ENCODE measurements around the gene MCM10. TPM values are rescaled to one million over a fixed set of nuclear protein-coding genes. Genes with fewer than 3 reads are reported as not detected.
"Not testable (repeated sequence)": the region's sequence is repeated elsewhere in the genome, so short reads cannot be mapped to it uniquely, and the experiment has no call there.

Gene MCM10
- total RNA-seq, 1 experiment from 2014 or later: 7.0 TPM

DNA sequence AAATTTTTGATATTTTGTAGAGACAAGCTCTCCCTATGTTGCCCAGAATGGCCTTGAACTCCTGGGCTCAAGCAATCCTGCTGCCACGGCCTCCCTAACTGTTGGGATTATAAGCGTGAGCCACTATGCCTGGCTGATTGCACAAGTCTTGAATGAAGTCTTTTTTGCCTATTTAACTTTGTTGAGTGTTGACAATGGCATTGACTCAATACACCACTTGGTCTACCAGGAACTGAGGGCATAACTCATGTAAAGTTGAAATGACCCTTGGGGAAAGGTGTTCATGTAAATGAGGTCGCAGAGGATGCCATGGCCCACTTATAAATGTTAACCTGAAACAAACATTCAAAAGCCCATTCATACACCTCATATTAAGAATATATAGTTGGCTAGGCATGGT, 80.3 kb downstream of the MCM10 start:
- H3K27ac ChIP-seq (ENCODE audit: low read length): no peak overlapping the region
- no peak for DNase-seq
- no peaks in the 10 kb centered on the region for H3K79me2 ChIP-seq (ENCODE audit: low read length)
- H3K9ac ChIP-seq (ENCODE audit: low read length): no peak overlapping the region
- H2AFZ ChIP-seq (ENCODE audit: low read length): no peak overlapping the region
- no peak overlapping the region for H3K4me3 ChIP-seq (ENCODE audit: low read length)
- no peaks in the 10 kb centered on the region for H3K27me3 ChIP-seq (ENCODE audit: low read length)
- no peaks in the 10 kb centered on the region for H3K9me3 ChIP-seq (ENCODE audit: low read length)
- no peaks in the 10 kb centered on the region for H4K20me1 ChIP-seq (ENCODE audit: insufficient read depth, low read depth, low read length)
- no peaks in the 10 kb centered on the region for H3K9me2 ChIP-seq (replicated peaks; ENCODE audit: insufficient read depth, low read length)
- H3K4me1 ChIP-seq (ENCODE audit: low read length): no peaks in the 10 kb centered on the region
- H3K4me2 ChIP-seq (ENCODE audit: low read depth, low read length, poor library complexity, severe bottlenecking): no peak overlapping the region
- no peaks in the 10 kb centered on the region for H3K36me3 ChIP-seq (ENCODE audit: insufficient read depth, low read length)

DNA sequence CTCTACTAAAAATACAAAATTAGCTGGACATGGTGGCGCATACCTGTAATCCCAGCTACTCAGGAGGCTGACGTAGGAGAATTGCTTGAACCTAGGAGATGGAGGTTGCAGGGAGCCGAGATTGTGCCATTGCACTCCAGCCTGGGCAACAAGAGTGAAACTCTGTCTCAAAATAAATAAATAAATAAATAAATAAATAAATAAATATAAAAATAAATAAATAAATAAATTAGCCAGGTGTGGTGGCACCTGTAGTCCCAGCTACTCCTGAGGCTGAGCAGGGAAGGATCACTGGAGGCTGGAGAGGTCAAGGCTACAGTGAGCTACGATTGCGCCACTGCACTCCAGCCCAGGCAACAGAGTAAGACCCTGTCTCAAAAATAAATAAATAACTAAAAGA, 80.9 kb downstream of the MCM10 start:
- H2AFZ ChIP-seq (ENCODE audit: low read length); DNase-seq; H4K20me1 ChIP-seq (ENCODE audit: insufficient read depth, low read depth, low read length); H3K9me3 ChIP-seq (ENCODE audit: low read length); H3K79me2 ChIP-seq (ENCODE audit: low read length); H3K9me2 ChIP-seq (replicated peaks; ENCODE audit: insufficient read depth, low read length); H3K4me1 ChIP-seq (ENCODE audit: low read length); H3K27me3 ChIP-seq (ENCODE audit: low read length); H3K4me3 ChIP-seq (ENCODE audit: low read length); H3K36me3 ChIP-seq (ENCODE audit: insufficient read depth, low read length); H3K9ac ChIP-seq (ENCODE audit: low read length); H3K27ac ChIP-seq (ENCODE audit: low read length); H3K4me2 ChIP-seq (ENCODE audit: low read depth, low read length, poor library complexity, severe bottlenecking): not testable (repeated sequence)

DNA sequence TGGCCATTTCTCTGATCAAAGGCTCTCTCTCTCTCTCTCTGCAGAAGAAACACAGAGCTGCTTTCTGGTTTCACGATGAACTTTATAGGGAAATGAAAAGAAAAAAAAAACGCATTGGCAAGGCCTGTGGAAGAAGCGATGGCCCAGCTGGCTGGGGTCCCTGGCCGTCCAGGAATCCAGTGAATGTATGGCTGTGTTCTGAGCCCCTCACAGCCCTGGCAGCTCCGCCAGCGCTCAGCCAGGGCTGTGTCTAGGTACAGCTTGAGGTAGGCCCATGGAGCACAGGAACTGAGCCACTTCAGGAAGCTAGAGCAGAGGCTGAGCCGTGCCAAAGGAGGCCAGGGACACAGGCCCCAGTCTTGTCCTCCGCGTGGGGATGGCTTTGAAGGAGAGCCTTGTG, 85.9 kb downstream of the MCM10 start:
- no peak overlapping the region for H3K4me2 ChIP-seq (ENCODE audit: low read depth, low read length, poor library complexity, severe bottlenecking)
- peaks cover 4% of the 10 kb centered on the region for H3K4me1 ChIP-seq (ENCODE audit: low read length)
- H3K9me3 ChIP-seq (ENCODE audit: low read length): no peaks in the 10 kb centered on the region
- H4K20me1 ChIP-seq (ENCODE audit: insufficient read depth, low read depth, low read length): no peaks in the 10 kb centered on the region
- no peak for DNase-seq
- H2AFZ ChIP-seq (ENCODE audit: low read length): no peak overlapping the region; the same call in 1 of the 2 replicates
- H3K27me3 ChIP-seq (ENCODE audit: low read length): no peaks in the 10 kb centered on the region
- H3K79me2 ChIP-seq (ENCODE audit: low read length): no peaks in the 10 kb centered on the region
- H3K36me3 ChIP-seq (ENCODE audit: insufficient read depth, low read length): no peaks in the 10 kb centered on the region
- no peaks in the 10 kb centered on the region for H3K9me2 ChIP-seq (replicated peaks; ENCODE audit: insufficient read depth, low read length)
- no peak overlapping the region for H3K27ac ChIP-seq (ENCODE audit: low read length)
- no peak overlapping the region for H3K9ac ChIP-seq (ENCODE audit: low read length)
- H3K4me3 ChIP-seq (ENCODE audit: low read length): no peak overlapping the region

DNA sequence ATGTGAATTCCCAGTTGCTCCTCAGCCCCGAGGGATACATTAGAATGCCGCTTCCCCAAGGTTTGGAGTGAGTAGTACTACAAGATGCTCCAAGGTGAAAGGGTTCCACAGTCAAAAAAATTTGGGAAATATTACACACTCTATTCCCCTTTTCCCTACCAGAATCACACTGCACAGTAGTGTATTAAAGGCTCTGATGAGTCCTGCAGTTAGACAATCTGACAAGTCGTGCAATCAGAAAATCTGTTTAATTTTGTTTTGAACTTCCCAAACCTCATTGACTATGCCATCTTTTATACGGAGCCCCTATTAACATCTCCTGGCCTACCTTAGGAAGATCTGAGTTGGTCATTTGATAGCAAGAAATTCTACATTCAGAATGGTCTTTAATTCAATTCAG, 86.4 kb downstream of the MCM10 start:
- H3K9me2 ChIP-seq (replicated peaks; ENCODE audit: insufficient read depth, low read length): no peaks in the 10 kb centered on the region
- no peaks in the 10 kb centered on the region for H3K36me3 ChIP-seq (ENCODE audit: insufficient read depth, low read length)
- no peaks in the 10 kb centered on the region for H3K79me2 ChIP-seq (ENCODE audit: low read length)
- no peaks in the 10 kb centered on the region for H3K27me3 ChIP-seq (ENCODE audit: low read length)
- no peak overlapping the region for H2AFZ ChIP-seq (ENCODE audit: low read length)
- H3K9me3 ChIP-seq (ENCODE audit: low read length): no peaks in the 10 kb centered on the region
- no peak overlapping the region for H3K4me2 ChIP-seq (ENCODE audit: low read depth, low read length, poor library complexity, severe bottlenecking)
- H3K4me1 ChIP-seq (ENCODE audit: low read length): peaks cover 7% of the 10 kb centered on the region
- no peak for DNase-seq
- H4K20me1 ChIP-seq (ENCODE audit: insufficient read depth, low read depth, low read length): no peaks in the 10 kb centered on the region
- no peak overlapping the region for H3K4me3 ChIP-seq (ENCODE audit: low read length)
- no peak overlapping the region for H3K27ac ChIP-seq (ENCODE audit: low read length)
- H3K9ac ChIP-seq (ENCODE audit: low read length): no peak overlapping the region

DNA sequence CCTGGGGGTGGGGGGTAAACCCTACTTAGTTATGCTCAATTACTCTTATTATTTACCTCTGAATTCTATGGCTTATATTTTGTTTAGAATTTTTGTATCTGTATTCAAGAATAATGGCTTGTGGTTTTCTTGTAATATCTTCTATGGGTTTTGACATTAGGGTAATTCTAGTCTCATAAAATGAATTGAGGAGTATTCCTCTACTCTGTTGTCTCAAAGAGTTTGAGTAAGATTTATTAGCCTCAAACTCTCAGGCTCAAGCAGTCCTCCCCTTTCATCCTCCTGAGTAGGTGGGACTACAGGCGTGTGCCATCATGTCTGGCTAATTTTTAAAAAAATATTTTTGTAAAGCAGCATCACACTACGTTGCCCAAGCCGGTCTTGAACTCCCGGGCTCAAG, 92.4 kb downstream of the MCM10 start:
- no peak overlapping the region for H3K9ac ChIP-seq (ENCODE audit: low read length)
- no peak for DNase-seq
- H3K36me3 ChIP-seq (ENCODE audit: insufficient read depth, low read length): no peaks in the 10 kb centered on the region
- no peaks in the 10 kb centered on the region for H3K9me2 ChIP-seq (replicated peaks; ENCODE audit: insufficient read depth, low read length)
- no peak overlapping the region for H3K4me3 ChIP-seq (ENCODE audit: low read length)
- no peak overlapping the region for H3K27ac ChIP-seq (ENCODE audit: low read length)
- H3K27me3 ChIP-seq (ENCODE audit: low read length): no peaks in the 10 kb centered on the region
- H2AFZ ChIP-seq (ENCODE audit: low read length): no peak overlapping the region
- H3K4me2 ChIP-seq (ENCODE audit: low read depth, low read length, poor library complexity, severe bottlenecking): no peak overlapping the region
- H4K20me1 ChIP-seq (ENCODE audit: insufficient read depth, low read depth, low read length): no peaks in the 10 kb centered on the region
- H3K9me3 ChIP-seq (ENCODE audit: low read length): no peaks in the 10 kb centered on the region
- no peaks in the 10 kb centered on the region for H3K79me2 ChIP-seq (ENCODE audit: low read length)
- H3K4me1 ChIP-seq (ENCODE audit: low read length): peaks cover 19% of the 10 kb centered on the region

DNA sequence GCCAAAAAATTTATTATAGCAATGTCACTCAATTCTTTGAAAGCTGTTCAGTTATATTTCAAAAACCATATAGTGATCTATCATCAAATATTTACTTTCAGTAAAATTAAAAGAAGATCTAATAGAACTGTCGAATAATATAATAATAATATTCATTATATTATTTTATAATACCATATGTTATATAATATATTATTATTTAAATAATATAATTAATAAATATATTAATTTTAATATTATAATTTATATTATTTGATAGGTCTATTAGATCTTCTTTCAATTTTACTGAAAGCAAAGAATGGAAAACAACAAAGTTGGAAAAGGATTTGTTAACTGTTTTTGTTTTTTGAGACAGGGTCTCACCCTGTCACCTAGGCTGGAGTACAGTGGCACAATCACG, 95.3 kb downstream of the MCM10 start:
- Histone ChIP-seq H3K36me3 (ENCODE audit: insufficient read depth, low read length) (no peaks in the 10 kb centered on the region), H3K79me2 (ENCODE audit: low read length) (no peaks in the 10 kb centered on the region), H2AFZ (ENCODE audit: low read length) (no peak overlapping the region), H3K9ac (ENCODE audit: low read length) (no peak overlapping the region), H3K27ac (ENCODE audit: low read length) (no peak overlapping the region), H3K27me3 (ENCODE audit: low read length) (no peaks in the 10 kb centered on the region), H3K4me3 (ENCODE audit: low read length) (no peak overlapping the region), H4K20me1 (ENCODE audit: insufficient read depth, low read depth, low read length) (no peaks in the 10 kb centered on the region), H3K9me3 (ENCODE audit: low read length) (no peaks in the 10 kb centered on the region), H3K9me2 (replicated peaks; ENCODE audit: insufficient read depth, low read length) (no peaks in the 10 kb centered on the region), H3K4me1 (ENCODE audit: low read length) (peaks cover 19% of the 10 kb centered on the region), H3K4me2 (ENCODE audit: low read depth, low read length, poor library complexity, severe bottlenecking) (no peak overlapping the region)
- DNase-seq: no peak

DNA sequence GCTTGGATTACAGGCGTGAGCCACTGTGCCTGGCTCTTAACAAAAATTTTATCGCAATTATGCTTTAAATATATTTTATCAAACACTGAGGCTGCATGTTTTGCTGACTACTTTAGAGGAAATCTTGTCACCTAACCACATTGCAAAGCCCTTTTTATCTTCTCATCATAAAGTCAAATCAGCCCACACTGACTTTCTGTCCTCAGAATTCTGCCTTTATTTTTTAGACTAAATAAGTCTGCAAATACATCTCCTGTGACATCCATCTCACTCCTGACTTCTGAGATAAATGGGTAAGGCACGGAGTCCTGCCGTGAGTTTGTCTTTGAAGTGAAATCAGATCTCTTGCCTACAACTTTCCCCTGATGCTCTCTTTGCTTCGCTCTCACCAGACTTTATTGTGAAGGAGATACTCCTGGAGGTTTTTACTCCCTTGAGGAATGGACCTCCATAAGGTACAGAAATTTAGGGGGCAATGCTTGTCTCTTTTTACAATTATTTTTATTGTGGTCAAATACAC, 96.3 kb downstream of the MCM10 start:
- H3K36me3 ChIP-seq (ENCODE audit: insufficient read depth, low read length): no peaks in the 10 kb centered on the region
- no peak overlapping the region for H3K4me2 ChIP-seq (ENCODE audit: low read depth, low read length, poor library complexity, severe bottlenecking)
- no peak overlapping the region for H3K9ac ChIP-seq (ENCODE audit: low read length)
- H3K9me2 ChIP-seq (replicated peaks; ENCODE audit: insufficient read depth, low read length): no peaks in the 10 kb centered on the region
- H3K4me1 ChIP-seq (ENCODE audit: low read length): peaks cover 11% of the 10 kb centered on the region
- no peak overlapping the region for H2AFZ ChIP-seq (ENCODE audit: low read length)
- H3K27me3 ChIP-seq (ENCODE audit: low read length): no peaks in the 10 kb centered on the region
- no peak for DNase-seq
- H3K79me2 ChIP-seq (ENCODE audit: low read length): no peaks in the 10 kb centered on the region
- no peaks in the 10 kb centered on the region for H4K20me1 ChIP-seq (ENCODE audit: insufficient read depth, low read depth, low read length)
- H3K9me3 ChIP-seq (ENCODE audit: low read length): no peaks in the 10 kb centered on the region
- H3K27ac ChIP-seq (ENCODE audit: low read length): no peak overlapping the region
- H3K4me3 ChIP-seq (ENCODE audit: low read length): no peak overlapping the region
